Measurements from ENCODE around the gene ECEL1. TPM values are rescaled to one million over a fixed set of nuclear protein-coding genes. Genes with fewer than 3 reads are reported as not detected.

Gene ECEL1
- total RNA-seq, 3 donors from 2014 or later (not counting 1 experiment from before 2014, with no cell fraction given) = not detected

DNA sequence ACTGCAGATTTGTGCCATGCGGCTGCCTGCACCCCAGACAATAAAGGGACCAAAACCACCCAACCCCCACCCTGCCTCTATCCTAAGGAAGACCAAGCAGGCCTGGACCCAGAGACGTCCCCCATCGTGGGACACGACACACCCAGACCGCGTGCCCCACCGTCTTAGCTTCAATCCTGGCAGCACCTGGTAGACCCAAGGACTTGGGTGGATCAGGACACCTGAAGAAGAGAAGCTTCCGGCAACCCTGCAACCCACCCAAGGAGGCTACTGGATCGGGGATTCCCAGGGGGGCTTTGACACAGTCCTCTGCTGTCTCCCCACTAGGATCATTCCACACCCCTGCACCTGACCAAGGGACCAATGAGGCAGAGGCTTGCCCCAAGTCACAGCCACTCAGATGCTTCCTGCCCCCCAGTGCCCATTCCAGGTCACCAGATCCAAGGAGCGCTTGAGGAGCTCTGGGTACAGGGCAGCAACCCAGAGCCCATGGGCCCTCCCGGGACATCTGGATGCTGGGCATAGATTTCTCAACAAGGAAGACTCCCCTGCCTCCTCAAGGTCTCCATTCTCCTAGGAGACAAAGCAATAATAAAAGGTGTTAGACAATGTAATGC lies 28.1 kb downstream of the ECEL1 start:
- H3K4me3 ChIP-seq (ENCODE audit: low read length) = no peak overlapping the region
- intact Hi-C loops (cut with micrococcal nuclease) = no loop called here
- H3K9me3 ChIP-seq (ENCODE audit: control insufficient read depth, insufficient read depth, low read length) = no peaks in the 10 kb centered on the region
- WGBS (ENCODE audit: insufficient coverage) = 85% methylated on average over 11 of the region's 11 CpGs
- Mint-ChIP-seq H3K27ac (no peak overlapping the region), H3K36me3 (no peaks in the 10 kb centered on the region), H3K27me3 (ENCODE audit: low read depth in 2 of 2) (peaks cover 0 to 8% of the 10 kb centered on the region in 2 donors), H3K4me1 (peaks cover 0 to 9% of the 10 kb centered on the region in 2 donors), H3K4me3 (no peak overlapping the region), H3K9me3 (no peaks in the 10 kb centered on the region)
- ATAC-seq (no peak), DNase-seq (no peak)
- no peaks in the 10 kb centered on the region for H3K4me1 ChIP-seq (ENCODE audit: control insufficient read depth, insufficient read depth, low read length)
- no peaks in the 10 kb centered on the region for H3K36me3 ChIP-seq (ENCODE audit: control insufficient read depth, insufficient read depth, low read length)
- no peaks in the 10 kb centered on the region for H3K27me3 ChIP-seq (ENCODE audit: control insufficient read depth, insufficient read depth, low read length)
- H3K27ac ChIP-seq (ENCODE audit: low read length) = no peak overlapping the region
- TF ChIP-seq, protein P1, sequence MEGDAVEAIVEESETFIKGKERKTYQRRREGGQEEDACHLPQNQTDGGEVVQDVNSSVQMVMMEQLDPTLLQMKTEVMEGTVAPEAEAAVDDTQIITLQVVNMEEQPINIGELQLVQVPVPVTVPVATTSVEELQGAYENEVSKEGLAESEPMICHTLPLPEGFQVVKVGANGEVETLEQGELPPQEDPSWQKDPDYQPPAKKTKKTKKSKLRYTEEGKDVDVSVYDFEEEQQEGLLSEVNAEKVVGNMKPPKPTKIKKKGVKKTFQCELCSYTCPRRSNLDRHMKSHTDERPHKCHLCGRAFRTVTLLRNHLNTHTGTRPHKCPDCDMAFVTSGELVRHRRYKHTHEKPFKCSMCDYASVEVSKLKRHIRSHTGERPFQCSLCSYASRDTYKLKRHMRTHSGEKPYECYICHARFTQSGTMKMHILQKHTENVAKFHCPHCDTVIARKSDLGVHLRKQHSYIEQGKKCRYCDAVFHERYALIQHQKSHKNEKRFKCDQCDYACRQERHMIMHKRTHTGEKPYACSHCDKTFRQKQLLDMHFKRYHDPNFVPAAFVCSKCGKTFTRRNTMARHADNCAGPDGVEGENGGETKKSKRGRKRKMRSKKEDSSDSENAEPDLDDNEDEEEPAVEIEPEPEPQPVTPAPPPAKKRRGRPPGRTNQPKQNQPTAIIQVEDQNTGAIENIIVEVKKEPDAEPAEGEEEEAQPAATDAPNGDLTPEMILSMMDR (IDR thresholded peaks at IDR 0.05) = no peak

DNA sequence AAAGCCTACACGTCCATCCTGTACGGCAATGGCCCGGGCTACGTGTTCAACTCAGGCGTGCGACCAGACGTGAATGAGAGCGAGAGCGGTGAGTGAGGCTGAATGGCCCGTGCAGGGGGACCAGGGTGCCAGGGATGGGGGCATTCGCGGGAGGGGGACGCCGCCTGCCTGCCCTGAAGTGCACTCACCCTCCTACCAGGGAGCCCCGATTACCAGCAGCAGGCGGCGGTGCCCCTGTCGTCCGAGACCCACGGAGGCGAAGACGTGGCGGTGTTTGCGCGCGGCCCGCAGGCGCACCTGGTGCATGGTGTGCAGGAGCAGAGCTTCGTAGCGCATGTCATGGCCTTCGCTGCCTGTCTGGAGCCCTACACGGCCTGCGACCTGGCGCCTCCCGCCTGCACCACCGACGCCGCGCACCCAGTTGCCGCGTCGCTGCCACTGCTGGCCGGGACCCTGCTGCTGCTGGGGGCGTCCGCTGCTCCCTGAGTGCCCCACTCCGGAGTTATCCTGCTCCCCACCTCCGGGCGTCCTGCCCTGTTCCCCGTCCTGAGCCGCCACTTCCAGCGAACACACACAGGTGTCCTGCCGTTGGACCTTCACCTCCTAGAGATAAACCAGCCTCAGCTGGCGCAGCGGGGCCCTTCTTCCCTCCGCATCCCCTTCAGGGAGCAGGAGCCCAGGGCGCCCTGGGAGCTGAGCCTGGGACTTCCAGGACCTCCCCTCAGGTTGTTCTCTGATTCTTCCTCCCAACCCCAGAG lies 28.8 kb downstream of the ECEL1 start:
- H3K9me3 ChIP-seq (ENCODE audit: control insufficient read depth, insufficient read depth, low read length) = no peaks in the 10 kb centered on the region
- no peaks in the 10 kb centered on the region for H3K36me3 Mint-ChIP-seq
- ATAC-seq (no peak), DNase-seq (no peak)
- H3K27ac Mint-ChIP-seq = no peak overlapping the region
- 57% methylated on average over 56 of the region's 56 CpGs for WGBS (ENCODE audit: insufficient coverage)
- intact Hi-C loops (cut with micrococcal nuclease) = no loop called here
- peaks cover 0 to 9% of the 10 kb centered on the region in 2 donors for H3K4me1 Mint-ChIP-seq
- TF ChIP-seq, protein P1 (IDR thresholded peaks at IDR 0.05) = no peak
- peaks cover 0 to 8% of the 10 kb centered on the region in 2 donors for H3K27me3 Mint-ChIP-seq (ENCODE audit: low read depth in 2 of 2)
- no peak overlapping the region for H3K4me3 ChIP-seq (ENCODE audit: low read length)
- no peaks in the 10 kb centered on the region for H3K4me1 ChIP-seq (ENCODE audit: control insufficient read depth, insufficient read depth, low read length)
- no peaks in the 10 kb centered on the region for H3K9me3 Mint-ChIP-seq
- no peaks in the 10 kb centered on the region for H3K27me3 ChIP-seq (ENCODE audit: control insufficient read depth, insufficient read depth, low read length)
- no peak overlapping the region for H3K27ac ChIP-seq (ENCODE audit: low read length)
- H3K36me3 ChIP-seq (ENCODE audit: control insufficient read depth, insufficient read depth, low read length) = no peaks in the 10 kb centered on the region
- no peak overlapping the region for H3K4me3 Mint-ChIP-seq

DNA sequence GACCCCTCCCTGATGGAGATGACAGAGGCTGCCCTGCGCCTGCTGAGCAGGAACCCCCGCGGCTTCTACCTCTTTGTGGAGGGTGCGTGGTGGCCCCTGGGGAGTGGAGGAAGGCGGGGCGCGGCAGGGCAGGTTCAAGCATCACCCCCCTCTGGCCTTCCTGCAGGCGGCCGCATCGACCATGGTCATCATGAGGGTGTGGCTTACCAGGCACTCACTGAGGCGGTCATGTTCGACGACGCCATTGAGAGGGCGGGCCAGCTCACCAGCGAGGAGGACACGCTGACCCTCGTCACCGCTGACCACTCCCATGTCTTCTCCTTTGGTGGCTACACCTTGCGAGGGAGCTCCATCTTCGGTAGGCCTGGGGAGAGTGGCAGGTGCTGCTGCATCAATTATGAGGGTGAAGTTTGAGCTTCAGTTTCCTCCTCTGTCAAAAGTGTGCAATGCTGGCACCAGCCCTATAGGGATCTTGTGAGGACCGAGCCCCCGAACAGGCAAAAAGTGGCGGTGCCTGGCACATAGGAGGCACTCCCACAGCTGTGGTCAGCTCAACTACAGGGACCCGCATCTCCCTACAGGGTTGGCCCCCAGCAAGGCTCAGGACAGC lies 29.5 kb downstream of the ECEL1 start:
- no peak for ATAC-seq
- H3K36me3 Mint-ChIP-seq = no peaks in the 10 kb centered on the region
- H3K36me3 ChIP-seq (ENCODE audit: control insufficient read depth, insufficient read depth, low read length) = no peaks in the 10 kb centered on the region

More for the DNA sequence above, 29.5 kb downstream of the ECEL1 start:
- H3K27me3 ChIP-seq (ENCODE audit: control insufficient read depth, insufficient read depth, low read length) = no peaks in the 10 kb centered on the region
- TF ChIP-seq, protein P1 (IDR thresholded peaks at IDR 0.05) = no peak
- H3K4me1 ChIP-seq (ENCODE audit: control insufficient read depth, insufficient read depth, low read length) = no peaks in the 10 kb centered on the region
- H3K27ac Mint-ChIP-seq = no peak overlapping the region
- no peak overlapping the region for H3K4me3 ChIP-seq (ENCODE audit: low read length)
- peaks cover 0 to 8% of the 10 kb centered on the region in 2 donors for H3K27me3 Mint-ChIP-seq (ENCODE audit: low read depth in 2 of 2)
- no peak overlapping the region for H3K4me3 Mint-ChIP-seq
- peaks cover 0 to 9% of the 10 kb centered on the region in 2 donors for H3K4me1 Mint-ChIP-seq
- no peaks in the 10 kb centered on the region for H3K9me3 ChIP-seq (ENCODE audit: control insufficient read depth, insufficient read depth, low read length)
- H3K27ac ChIP-seq (ENCODE audit: low read length) = no peak overlapping the region
- intact Hi-C loops (cut with micrococcal nuclease) = no loop called here
- DNase-seq = no peak
- WGBS (ENCODE audit: insufficient coverage) = 86% methylated on average over 25 of the region's 25 CpGs
- no peaks in the 10 kb centered on the region for H3K9me3 Mint-ChIP-seq

Data from natural killer cell (primary cell).